ENCODE results near the gene THRAP3. TPM values are rescaled to one million over a fixed set of nuclear protein-coding genes. Genes with fewer than 3 reads are reported as not detected.
A peak's percentile ranks its signal among the peaks of the same experiment; 100 is the strongest.

The THRAP3 gene
- polyA plus RNA-seq, 1 donor: 169 TPM

DNA sequence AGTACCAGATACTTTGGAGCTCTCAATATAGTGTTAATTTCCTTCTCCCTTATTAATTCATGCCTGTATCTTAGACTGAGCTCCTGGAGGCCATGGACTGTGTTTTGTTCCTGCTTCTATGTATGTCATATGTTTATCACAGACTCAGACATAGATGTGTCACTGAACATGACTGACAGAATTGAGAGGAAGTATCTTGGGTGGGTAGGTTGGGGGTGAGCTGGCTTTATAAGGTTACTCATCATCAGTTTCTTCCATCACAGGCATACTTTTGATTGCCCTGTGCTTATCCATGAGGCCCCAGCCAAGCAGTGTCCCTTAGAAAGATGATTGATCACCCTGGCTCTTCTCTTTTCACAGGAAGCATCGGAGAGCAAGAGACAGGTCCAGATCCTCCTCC, 76.3 kb downstream of the THRAP3 start:
- DNase-seq: no peak

DNA sequence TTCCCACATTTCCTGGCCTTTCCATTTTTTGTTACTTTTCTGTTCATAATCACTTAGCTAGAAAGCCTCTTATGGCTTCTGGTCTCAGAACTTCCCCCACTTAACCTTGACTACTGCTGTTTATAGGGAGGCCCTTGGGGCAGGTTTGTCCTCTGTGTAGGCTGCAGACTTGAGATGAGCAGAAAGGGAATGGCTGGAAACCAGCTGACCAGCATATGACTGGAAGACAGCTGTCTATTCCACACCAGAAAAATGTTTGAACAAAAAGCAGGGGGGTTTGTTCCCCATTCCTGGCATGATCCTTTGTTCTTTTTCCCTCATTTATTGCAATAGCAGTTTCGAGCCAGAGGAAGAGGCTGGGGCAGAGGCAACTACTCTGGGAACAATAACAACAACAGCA, 77.0 kb downstream of the THRAP3 start:
- DNase-seq: no peak

DNA sequence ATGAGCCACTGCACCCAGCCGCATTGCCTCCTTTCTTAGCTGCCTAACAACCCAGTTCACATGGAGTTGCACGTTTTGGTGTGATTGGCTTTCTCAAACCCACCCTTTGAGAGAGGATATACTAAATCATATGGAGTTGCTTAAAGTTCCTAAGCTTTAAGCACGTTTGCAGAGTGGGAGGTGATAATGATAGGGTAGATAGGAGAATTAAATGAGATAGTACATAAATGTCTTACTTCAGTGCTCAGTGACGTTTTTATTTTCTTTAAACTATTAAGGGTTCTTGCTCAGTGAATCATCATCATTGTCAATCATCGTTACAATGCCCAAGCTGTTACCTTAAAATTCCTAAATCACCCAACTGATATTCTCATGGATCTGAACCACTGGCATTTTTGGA, 79.0 kb downstream of the THRAP3 start:
- DNase-seq: no peak

DNA sequence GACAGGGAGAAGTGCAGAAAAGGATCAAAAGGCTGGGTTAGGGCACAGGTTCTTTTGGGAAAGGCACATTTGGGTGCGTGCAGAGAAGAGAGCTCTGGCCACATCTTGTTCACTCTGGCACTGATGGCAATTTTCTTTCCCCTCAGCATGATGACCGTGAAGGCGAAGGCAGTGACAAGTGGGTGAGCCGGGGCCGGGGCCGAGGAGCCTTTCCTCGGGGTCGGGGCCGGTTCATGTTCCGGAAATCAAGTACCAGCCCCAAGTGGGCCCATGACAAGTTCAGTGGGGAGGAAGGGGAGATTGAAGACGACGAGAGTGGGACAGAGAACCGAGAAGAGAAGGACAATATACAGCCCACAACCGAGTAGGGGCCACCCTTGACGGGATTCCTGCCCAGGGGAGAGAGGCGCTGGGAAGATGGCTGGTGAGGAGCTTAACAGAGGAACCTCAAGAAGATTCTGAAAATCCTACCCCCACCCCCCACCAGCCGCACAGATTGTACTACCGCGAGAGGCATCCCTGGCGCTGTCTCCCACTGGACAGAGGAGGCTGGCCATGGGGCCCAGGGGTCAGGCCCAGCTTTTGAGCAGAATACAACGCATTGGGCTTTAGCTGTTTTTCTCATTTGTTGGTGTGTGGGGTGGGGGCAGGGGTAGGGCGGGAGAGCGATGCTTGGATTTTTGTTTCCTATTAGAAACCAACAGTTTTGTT, 79.6 kb downstream of the THRAP3 start:
- no peak for DNase-seq

DNA sequence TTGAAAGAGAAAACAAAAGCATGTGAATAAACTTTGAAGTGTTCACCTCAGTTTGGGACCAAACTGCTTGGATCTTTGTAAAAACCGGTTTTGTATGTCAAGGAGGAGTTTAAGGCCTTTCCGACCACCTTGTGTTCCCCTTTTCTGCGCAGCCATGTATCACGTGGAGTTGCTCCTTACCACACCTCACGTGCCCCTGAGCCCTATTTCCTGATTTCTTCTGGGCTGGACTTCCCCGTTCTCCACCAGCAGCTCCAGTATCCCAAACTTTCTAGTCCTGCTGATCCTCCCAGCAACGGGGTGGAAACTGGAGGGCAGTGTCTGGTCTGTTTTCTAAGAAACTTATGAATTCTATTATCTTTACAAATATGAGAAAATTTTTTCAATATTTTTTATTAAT, 80.3 kb downstream of the THRAP3 start:
- no peak for DNase-seq

DNA sequence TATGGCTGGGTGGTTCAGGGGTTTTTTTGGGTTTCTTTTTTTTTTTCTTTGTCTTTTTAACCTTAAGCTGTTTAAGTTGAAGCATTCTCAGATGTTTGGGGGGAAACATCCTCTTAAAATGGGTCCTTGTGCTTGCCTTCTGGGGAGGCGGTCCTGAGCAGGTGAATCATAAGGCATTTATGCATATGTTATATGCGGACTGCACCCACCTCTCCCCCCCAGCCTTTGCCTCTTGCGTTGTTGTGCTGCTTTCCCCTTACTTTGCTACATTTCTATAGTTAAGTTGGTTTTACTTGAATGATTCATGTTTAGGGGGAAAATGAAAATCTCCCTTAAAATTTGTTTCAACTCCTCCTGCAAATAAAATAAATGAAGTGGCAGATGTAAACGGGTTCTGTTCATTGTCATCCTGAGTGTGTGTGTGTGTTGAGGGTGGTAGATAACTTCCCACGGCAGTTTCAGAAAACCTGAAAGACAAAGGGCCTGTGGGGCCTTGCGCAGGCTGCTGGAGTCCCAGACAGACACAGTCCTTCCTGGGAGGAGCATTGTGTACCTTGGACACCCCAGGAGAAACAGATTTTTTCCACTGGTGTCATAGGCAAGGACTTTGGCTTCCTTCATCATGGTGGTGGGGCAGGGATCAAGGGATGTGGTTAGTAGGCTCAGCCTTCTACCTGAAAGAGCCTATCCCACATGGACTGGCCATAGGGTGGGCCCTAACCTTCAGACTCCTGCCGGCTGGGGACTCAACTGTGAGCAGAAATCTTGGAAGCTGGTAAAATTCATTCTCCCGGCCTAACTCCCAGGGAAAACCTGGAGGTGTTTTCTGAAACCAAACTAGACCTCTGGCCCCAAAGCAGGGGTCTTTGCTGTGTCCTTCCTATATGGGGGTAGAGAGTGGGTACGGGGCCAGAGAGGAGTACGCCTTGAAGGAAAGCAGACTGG, 81.0 kb downstream of the THRAP3 start:
- DNase-seq: no peak

DNA sequence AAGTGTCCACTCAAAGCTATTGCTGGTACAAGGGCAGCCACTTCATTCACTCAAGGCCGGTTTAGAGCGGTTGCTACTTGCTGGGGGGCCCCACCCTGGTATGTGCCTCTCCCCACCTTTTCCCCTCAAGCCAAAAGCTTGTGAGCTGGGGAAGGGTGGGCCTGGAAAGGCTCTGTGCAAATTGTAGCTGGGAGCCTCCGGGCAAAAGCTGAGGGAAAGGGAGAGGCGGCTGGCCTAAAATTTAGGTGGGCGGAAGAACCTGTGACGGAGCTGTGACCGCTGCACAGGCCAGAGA, 81.6 kb downstream of the THRAP3 start:
- no peak for DNase-seq

DNA sequence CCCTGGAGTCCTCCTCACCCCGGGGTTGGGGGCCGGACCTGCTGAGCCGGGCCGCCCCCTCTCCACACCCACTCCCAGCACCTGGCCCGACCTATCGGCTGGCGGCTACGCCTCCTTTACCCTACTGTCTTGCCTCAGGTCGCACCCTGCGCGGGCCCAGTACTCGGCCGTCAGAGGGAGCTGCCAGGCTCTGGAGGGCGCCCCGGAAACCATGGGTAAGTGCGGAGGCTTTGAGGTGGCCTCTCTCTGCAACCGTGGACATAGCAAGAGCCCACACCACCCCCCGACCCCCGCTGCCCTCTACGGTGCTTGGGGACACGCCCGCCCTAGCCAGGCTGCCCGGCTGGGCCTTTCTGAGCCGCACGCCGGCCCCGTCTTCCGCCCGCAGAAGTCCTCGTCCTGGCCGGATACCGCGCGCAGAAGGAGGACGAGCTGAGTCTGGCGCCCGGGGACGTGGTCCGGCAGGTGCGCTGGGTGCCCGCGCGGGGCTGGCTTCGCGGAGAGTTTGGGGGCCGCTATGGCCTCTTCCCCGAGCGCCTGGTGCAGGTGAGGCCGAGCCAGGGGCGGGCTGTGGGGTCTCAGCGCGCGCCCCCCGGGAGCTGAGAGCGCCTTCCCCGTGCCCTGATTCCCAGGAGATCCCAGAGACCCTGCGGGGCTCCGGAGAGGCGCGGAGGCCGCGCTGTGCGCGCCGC, 82.1 kb downstream of the THRAP3 start, which contains the start of gene SH3D21:
Gene SH3D21, plus strand, starts transcription at position 159 of the 692 bp plus-strand sequence. Its CDS starts 53 bp downstream, at position 212.
- no peak for DNase-seq

DNA sequence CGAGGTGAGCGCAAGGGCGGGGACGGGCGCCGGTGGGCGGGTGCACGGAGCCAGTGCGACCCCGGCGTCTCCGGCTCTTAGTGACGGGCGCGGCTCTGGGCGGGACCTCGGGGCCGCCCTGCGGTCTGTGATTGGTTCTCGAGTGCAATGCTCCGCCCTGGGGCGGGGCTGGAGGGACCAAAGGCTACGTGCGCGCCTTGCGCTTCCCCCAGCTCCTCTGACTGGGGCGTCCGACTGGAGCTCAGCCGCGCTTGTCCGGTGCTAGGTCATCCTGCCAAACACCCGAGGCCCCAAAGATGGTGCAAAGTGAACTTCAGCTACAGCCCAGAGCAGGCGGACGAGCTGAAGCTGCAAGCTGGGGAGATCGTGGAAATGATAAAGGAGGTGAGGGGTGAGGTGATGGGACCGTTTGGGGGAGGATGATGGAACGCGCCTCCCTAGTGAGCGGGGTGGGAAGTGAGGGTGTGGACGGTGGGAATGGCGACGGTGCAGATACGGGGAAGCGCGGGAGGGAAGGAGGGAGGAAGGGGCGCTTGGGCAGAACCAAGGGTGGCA, 82.7 kb downstream of the THRAP3 start:
- peak; percentile 94 for DNase-seq

DNA sequence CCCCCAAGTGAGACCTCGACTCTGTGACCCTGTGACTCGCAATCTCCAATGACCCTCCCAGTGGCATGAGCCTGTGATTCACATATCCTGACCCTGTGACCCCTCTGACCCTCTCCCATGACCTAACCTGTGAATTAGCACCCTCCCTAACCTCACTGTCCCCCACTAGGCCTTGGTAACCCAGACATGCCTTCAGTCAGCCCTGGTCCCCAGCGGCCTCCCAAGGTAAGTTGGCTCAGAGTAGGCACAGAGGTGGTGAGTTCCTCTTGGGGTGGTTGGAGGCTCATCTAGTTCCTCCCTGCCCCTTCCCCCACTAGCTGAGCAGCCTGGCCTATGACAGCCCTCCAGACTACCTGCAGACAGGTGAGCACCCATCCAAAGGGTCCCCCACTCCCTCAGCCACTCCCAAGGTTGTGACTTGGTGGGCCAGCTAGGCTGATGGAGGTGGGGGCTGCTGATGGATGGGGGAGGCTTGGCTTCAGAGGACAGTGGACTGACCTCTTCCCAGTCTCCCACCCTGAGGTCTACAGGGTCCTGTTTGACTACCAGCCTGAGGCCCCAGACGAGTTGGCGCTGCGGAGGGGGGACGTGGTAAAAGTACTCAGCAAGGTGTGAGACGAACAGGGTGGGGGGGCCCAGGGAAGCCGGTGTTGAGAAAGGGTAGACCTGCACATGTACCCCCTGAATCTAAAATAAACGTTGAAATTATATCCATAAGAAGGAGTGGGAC, 83.5 kb downstream of the THRAP3 start:
- no peak for DNase-seq

DNA sequence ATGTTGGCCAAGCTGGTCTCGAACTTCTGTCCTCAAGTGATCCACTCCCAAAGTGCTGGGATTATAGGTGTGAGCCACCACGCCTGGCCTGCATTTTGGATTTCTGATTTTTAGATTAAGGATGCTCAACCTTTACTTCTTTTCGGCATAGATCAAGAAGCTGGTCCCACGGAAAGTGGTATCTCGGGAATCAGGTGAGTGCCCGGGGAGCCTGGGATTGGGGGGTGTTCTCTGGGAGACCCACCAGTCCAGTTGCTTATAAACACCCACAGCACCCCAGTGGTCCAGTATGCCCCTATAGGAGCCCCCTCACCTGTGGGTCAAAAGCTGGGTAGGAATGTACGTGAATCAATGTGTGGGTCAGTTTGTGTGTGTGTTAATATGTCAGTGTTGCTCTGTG, 85.2 kb downstream of the THRAP3 start:
- DNase-seq: no peak

DNA sequence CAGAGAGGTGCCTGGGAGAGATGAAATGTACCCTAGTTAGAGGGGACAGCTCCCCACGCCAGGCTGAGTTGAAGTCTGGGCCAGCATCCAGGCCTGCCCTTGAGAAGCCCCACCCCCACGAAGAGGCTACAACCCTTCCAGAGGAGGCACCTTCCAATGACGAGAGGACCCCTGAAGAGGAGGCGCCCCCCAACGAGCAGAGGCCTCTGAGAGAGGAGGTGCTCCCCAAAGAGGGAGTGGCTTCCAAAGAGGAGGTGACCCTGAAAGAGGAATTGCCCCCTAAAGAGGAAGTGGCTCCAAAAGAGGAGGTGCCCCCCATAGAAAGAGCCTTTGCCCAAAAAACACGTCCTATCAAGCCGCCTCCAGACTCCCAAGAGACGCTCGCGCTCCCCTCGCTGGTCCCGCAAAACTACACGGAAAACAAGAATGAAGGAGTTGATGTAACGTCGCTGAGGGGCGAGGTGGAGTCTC, 96.1 kb downstream of the THRAP3 start:
- DNase-seq: no peak

DNA sequence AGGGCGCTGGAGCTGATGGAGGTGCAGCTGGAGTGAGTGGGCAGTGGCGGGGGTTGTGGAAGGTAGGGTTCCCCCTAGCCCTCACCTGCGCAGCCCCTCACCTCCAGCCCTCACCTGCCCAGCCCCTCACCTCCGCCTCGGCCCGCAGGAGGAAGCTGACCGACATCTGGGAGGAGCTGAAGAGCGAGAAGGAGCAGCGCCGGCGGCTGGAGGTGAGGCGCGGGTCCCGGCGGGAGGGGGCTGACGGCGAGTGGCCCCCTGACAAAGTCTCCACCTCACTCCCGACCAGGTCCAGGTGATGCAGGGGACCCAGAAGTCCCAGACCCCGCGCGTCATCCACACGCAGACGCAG, 96.5 kb downstream of the THRAP3 start:
- no peak for DNase-seq

DNA sequence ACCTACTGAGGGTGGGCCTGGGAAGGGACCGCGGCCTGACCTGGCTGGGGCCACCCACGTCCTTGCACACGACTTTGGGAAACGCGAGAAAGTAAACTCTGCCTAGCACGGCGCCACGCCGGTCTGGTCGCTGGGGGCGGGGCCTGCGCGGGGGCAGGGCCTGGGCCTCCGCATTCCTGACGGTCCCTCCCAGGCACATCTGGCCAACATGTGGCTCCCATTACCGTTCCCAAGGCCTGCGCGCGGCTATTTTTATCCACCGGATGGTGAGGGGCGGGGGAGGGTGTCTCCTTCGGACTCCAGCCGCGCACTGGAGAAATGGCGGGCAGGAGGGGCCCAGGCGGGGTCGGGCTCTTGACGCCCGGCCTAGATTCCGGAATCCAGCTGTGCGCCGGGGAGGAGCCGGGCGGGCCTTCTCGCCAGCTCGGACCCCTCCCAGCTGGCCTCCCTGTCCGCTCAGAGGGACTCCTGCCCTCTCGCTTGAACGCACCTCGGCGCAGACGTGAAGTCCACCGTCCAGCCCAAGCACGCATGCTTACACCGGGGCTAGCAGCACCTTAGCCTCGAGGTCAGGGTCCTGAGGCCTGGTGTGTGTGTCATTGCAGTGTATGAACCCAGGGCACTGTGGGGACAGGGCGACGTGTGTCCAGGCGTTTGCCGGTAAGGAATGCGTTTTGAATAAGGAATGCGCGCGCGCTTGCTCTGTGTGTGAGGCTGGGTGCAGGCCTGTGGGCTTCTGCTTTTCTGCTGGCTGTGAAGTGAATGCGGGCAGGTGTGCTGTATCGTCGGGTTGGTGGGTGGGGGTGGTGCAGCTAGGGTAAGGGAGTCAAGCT, 97.1 kb downstream of the THRAP3 start:
- DNase-seq: peak; percentile 93

DNA sequence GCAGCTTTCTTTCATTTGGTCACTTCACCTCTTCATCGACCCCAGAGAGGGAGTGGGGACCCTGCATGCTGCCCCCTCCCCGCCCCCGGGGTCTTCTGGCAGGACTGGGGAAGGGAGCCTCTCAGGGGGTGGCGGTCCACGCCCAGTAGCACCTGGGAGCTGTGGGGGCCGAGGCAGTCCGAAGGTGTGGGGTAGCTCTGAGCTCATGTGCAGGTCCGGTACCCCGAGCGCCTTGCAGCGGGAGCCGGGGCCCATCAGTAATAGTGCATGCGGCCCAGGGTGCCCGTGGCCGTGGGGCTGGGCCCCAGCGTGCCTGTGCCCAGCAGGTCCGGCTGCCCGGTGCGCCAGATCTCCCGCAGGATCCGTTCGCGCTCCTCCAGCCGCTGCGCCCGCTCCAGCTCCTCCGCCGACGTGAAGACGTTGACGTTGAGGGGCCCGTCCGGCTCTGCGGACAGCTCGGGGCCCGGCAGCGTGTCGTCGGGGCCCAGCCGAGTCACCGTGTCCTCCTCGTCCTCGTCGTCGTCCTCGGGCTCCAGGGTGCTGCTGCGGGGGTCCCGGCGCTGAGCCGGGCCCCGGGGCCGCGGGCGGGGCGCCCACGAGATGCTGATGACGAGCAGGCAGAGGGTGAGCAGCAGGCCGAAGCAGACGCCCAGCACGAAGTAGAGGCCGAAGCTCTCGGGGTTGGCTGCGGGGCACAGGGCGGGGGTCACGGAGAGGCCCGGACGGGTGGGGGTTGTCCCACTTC, 98.0 kb downstream of the THRAP3 start:
- no peak for DNase-seq

DNA sequence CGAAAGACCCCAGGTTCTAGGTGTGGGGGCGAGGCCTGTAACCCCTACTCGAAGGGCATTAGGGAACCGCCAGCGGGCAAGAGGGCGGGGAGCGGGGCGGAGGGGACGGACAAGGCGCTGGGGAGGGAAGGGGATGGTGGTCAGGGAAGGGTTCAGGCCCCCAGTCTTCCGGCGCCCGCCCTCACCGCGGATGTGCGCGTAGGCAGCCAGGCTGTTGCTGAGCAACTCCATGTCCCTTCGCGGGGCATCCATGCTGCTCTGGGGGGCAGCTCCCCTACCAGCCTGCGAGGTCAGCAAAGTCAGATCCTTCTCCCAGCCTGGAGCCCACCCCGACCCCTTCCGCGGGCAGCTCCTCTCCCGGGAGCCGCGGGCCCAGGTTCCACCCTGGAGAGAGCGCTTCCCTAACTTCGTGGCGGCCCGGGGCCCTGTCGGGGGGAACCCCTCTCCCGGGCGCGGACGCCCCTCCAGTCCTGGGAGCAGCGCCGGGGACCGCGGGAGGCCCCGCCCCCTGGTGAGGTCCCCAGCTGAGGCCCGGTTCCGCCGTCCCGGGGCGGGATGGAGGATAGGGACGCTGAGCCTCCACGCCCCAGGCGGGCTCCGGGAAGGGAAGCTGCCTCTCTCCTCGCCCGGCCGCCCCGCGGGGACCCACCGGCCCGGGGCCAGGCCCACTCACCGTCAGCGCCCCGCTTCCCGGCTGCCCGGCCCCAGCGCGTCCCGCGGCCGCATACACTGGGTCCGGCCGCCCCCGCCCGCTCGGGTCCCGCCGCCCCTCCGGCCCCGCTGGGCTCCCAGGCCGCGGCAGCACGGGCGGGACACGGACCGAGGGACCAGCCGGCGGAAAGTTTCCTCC, 98.8 kb downstream of the THRAP3 start:
- DNase-seq: no peak

DNA sequence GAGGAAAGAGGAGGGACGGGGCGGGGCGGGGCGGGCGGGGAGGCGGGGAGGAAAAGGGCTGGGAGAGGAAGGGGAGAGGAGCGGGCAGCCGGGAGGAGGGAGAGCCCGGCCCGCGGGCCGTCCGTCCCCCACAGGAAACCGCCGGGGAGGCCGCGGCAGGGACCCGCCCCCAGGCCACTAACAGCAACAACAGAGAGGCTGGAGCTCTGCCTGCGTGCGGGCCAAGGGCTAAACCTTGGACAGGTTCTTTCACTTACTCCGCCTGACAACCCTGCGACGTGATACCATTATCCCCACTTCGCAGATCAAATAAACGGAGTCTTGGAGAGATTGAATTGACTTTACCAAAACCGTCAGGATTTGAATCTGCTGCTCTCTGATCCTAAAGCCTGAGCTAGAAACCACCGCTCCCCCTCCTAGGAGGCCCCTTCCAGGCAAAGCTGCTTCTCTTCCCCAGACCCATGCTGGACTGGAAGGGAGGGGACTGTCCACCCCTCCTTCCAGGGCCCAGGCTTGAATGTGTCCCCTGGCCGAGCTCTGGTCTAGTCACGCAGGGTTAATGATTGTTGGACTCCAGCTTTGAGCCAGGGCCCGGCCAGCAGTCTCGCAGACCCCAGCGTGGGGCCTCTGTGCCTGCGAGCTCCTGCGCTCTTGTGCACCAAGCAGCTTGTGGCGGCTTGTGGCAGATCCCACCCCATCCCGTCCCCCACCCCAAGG, 99.6 kb downstream of the THRAP3 start, which contains the start of gene EVA1B:
Gene EVA1B, minus strand, starts transcription at position 10 of the 717 bp plus-strand sequence. CDS start 608 bp downstream, outside the sequence.
- peak; percentile 91 for DNase-seq

DNA sequence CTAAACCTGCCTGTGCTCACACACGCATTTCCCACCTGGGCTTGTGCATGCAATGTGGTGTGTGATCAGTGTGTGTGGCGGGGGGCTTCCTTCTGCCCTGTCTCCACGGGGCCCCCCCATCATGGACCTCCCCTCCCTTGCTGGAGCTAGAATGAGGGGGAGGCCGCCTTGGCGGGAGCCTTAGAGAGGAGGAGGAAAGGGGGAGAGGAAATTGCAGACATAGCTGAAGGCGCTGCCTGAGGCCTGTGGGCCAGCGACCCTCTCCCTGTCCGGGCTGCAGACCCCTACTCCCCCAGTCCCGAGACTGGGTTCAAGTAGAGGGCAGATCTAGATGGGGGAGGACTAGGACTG, 100.1 kb downstream of the THRAP3 start:
- no peak for DNase-seq
